Esophagus muscularis mucosa (tissue), 4 donors: ENCODE results near the gene ALG12.

Experiments
- CTCF ChIP-seq, 3 experiments: fragments of 200-600 bp in 2 of 3; fragments of 450-650 bp in 1 of 3; sonication (generic) in 2 of 3; IDR thresholded peaks; one replicate each; pipeline ENCODE4 v1.5.1; 2017 to 2019; ENCODE audit warnings: antibody characterized with exemption in 3 of 3, mild to moderate bottlenecking in 2 of 3, moderate library complexity in 1 of 3
- EP300 ChIP-seq: sonication (generic); formaldehyde crosslinking; IDR thresholded peaks from one replicate; pipeline ENCODE4 v1.6.1; 2017; ENCODE audit warnings: antibody characterized with exemption
- POLR2A ChIP-seq: fragments of 450-650 bp; IDR thresholded peaks from one replicate; pipeline ENCODE4 v1.6.1; 2017; ENCODE audit warnings: antibody characterized with exemption, moderate library complexity, mild to moderate bottlenecking, low read depth
- POLR2AphosphoS5 ChIP-seq, 2 donors: sonication (generic); formaldehyde crosslinking; IDR thresholded peaks; one replicate each; pipeline ENCODE4 v1.6.1; 2017; ENCODE audit warnings: antibody characterized with exemption in 2 of 2

- TF ChIP-seq POLR2AphosphoS5 (IDR thresholded peaks at IDR 0.05) (no peak), CTCF (IDR thresholded peaks at IDR 0.05) (no peak), EP300 (no peak), POLR2A (no peak)
These were observed 61.2 kb downstream of the ALG12 start for GRCh38 chr22:49856766-49857618.
